Glomerular visceral epithelial cell (primary cell): ENCODE measurements around the gene ALG12.
"Not testable (repeated sequence)": the region's sequence is repeated elsewhere in the genome, so short reads cannot be mapped to it uniquely, and the experiment has no call there.

Experiments used
- DNase-seq: peaks from one replicate; pipeline ENCODE4 v3.0.0-alpha.2; 2016; ENCODE audit errors: extremely low spot score

The ALG12 gene

GRCh38 chr22:49866646-49867045 is 51.6 kb downstream of the ALG12 start:
- no peak for DNase-seq

DNA sequence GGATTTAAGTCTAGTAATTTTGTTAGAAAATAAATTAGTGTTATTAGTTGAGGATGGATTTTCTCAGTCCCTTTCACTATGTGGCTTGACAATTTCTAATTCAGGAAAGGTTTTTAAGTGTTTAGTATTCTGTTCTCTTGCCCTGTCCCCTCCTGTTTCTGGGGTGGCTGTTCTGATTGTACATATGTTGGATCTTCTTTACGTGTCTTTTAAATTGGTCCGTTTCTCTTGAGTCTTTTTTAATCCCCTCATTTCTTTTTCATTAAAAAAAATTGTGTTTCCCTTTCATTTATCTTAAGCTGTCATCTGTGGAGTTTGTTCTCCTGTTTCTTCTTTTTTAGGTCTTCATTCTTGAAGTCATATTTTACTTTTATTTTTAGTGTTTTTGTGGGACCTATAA is 52.1 kb downstream of the ALG12 start:
- DNase-seq, result no peak

DNA sequence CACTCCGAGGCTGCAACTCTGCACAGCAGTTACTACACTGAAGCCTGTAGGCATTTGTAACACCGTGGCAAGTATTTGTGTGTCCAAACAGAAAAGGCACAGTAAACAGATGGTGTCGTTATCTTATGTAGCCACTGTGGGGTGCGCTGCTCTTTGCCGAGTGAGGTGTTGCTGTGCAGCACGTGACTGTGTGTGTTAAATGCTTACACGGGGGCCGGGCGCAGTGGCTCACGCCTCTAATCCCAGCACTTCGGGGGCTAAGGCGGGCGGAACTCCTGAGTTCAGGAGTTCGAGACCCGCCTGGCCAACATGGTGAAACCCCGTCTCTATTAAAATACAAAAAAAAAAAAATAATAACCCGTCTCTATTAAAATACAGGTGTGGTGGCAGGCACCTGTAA is 53.1 kb downstream of the ALG12 start:
- no peak for DNase-seq

- DNase-seq, result no peak
These were observed 54.3 kb downstream of the ALG12 start for GRCh38 chr22:49863931-49864330.

GRCh38 chr22:49862496-49862776 is 55.8 kb downstream of the ALG12 start:
- no peak for DNase-seq

- DNase-seq, result no peak
These were observed 56.4 kb downstream of the ALG12 start for GRCh38 chr22:49861642-49862495.

- DNase-seq, result no peak
These were observed 59.4 kb downstream of the ALG12 start for GRCh38 chr22:49858827-49859226.

GRCh38 chr22:49856766-49857618 is 61.2 kb downstream of the ALG12 start:
- no peak for DNase-seq

- no peak for DNase-seq
These were observed 61.9 kb downstream of the ALG12 start for GRCh38 chr22:49856343-49856742.

GRCh38 chr22:49855251-49855911 is 62.9 kb downstream of the ALG12 start:
- peak; percentile 32 for DNase-seq

- peak; percentile 21 for DNase-seq
These were observed 64.0 kb downstream of the ALG12 start for GRCh38 chr22:49853981-49854831.

GRCh38 chr22:49852898-49853894 is 65.0 kb downstream of the ALG12 start, which contains the start of gene ZBED4:
Gene ZBED4, plus strand, starts transcription at chr22:49853844. Its CDS starts 29,819 bp downstream, at chr22:49883663.
- peak; percentile 97 for DNase-seq

DNA sequence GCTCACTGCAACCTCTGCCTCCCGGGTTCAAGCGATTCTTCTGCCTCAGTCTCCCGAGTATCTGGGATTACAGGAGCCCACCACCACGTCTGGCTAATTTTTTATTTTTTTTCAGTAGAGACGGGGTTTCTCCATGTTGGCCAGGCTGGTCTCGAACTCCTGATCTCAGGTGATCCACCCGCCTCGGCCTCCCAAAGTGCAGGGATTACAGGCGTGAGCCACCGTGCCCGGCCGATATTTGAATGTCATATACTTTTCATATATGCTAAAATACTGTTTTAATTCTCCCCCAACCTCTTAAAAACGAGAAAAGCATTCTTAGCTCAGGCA is 65.7 kb downstream of the ALG12 start:
- not testable (repeated sequence) for DNase-seq

- no peak for DNase-seq
These were observed 67.1 kb downstream of the ALG12 start for GRCh38 chr22:49850959-49851802.
